DMS79 (cell line): ENCODE measurements around the gene MPZL2.

ENCODE experiments used
- DNase-seq: peaks from one replicate; lab custom pipeline; 2025; lab: John Stamatoyannopoulos, UW

MPZL2 gene

GRCh38 chr11:118240999-118241763 is 22.9 kb downstream of the MPZL2 start:
- no peak for DNase-seq

- DNase-seq = no peak
Observed at GRCh38 chr11:118239509-118240205, 24.4 kb downstream of the MPZL2 start.

DNA sequence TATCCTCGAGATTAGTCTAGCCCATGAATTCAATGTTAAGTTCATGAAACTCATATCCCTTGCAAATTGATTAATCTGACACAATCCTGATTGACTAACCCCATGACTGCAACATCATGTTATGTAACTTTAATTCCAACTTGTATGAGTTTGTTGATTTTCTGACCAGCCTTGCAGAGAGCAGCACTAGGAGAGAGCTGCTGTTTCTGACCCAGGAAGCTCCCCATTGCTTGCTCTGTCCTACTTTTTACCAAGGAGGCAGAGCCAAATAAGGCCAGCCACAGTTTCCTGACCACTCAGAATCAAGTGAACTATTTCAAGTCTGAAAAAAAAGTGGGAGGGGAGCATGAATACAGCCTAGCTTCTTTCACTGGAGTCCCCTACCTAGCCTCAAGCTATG is 25.2 kb downstream of the MPZL2 start:
- no peak for DNase-seq

DNA sequence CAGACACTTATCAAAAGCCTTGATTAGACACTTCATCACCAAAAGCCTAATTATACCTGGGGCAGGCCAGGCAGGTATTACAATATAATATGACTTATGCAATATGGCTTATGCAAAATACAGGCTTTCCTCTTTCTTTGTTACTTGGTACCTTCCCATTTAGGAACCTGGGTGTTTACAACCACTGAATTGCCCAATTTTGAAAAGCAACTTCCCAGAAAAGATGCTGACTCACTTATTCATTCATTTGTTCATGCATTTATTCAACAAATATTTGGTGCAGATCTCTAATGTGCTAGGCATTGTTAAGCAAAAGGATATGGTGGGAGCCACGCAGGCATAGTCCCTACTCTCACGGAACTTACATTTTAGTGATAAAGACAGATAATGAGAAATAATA is 25.7 kb downstream of the MPZL2 start:
- no peak for DNase-seq

GRCh38 chr11:118236170-118236569 is 27.9 kb downstream of the MPZL2 start:
- no peak for DNase-seq

DNA sequence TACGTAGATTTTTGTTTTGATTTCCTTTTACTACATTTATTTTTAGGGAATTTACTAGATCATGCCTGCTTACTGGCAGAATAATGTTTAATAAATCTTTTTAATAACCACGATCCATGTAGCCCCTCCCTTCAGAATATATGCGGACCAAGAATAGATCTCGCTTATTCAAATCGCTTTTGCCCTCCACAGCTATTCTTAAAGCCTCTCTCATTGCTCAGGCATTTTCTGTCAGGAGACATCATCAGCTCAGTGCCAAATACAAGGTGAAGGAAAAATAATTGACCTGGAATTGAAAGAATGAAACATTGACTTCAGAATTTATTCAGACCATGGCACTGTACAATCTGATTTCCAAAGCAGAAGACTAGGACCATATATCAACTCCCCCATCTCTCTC is 29.3 kb downstream of the MPZL2 start:
- DNase-seq = no peak

DNA sequence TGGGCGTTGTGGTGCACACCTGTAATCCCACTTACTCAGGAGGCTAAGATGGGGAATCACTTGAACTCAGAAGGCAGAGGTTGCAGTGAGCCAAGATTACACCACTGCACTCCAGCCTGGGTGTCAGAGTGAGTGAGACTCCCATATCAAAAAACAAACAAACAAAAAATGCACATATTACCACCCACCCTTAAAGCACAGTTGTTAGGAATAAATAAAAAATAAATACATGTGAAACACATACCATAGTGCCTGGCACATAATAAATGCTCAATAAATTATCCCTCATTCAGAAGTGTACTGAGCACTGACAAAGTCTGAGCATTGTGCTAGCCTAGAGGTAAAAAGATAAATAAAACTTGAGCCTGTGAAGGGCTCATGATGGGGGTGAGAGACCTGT is 30.2 kb downstream of the MPZL2 start:
- DNase-seq = no peak

GRCh38 chr11:118233377-118233776 is 30.7 kb downstream of the MPZL2 start:
- no peak for DNase-seq

DNA sequence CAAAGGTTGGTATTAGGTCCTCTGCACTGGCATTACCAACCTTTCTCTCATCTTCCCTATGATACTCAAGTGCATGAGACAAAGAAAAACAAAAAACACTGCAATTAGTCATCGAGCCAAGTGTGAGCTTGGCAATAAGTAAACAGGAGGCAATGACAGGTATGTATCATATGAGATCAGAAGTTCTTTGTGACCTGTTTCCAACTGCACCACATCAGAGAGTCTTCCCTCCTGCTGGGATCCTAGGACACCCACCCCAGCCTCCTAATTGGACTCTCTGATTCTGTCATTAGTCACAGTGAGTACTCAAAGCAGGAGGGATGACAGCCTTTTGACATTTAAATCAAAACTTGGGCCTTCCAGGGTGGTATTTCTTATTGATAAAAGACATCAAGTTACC is 31.4 kb downstream of the MPZL2 start:
- DNase-seq = no peak

DNA sequence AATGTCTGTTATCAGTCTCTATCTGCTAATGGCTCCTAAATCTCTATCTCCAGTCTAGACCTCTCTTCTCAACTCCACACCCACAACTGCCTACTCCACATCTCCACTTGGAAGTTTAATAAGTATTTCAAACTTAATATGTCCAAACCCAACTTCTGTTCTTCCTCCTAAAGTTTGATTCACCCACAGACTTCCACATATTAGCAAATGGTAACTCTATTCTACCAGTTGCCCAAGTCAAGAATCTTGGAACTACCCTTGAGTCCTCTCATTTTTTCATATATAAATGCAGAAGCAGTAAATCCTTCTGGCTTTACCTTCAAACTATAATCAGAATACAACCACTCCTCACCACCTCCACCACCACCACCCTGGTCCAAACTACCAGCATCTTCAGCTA is 32.6 kb downstream of the MPZL2 start:
- no peak for DNase-seq

GRCh38 chr11:118230088-118230487 is 34.0 kb downstream of the MPZL2 start:
- no peak for DNase-seq

DNA sequence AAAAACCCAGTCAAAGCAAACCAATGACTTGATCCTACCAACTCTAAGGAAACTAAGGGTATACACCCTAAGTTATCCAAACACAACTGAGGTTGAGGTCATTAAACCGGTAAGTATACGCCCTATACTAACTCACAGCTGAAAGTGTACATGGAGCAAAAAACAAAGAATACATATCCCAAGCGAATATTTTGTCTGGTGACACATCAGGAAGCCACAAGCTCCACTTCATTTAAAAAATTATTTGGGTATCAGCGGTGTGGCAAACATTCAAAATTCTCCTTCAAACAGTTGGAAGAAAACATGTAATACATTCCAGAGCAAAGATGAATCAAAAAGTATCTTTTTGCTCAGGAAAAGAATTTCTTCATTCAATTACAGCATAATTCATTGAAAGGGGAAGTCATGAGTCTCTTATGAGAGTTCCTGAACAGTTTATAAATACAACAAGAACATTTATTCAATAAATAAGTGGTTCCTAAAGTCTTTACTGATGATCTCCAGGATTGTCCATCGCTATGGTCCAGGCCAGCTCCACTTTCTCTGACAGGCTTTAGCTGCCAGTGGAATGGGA is 34.7 kb downstream of the MPZL2 start:
- no peak for DNase-seq

- DNase-seq = no peak
Observed at GRCh38 chr11:118227865-118228785, 36.0 kb downstream of the MPZL2 start.

DNA sequence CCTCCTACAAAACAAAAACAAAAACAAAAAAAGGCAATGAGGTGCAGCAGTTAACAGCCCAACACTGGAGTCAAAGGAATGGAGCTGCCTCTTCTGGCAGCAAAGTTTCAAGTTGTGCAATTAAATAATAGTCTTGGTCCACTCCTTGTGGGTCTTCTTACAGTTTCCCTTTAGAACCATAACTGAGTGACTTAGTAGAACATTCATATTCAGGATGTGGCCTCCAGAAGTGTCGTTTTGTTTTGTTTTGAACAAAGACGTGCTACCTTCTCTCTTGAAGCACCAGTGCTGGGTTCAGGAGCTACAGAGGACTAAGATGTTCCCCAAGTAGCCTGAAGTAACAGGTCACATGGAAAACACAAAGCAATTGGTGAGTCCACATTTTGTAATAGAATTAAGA is 37.3 kb downstream of the MPZL2 start:
- DNase-seq = no peak

- DNase-seq = no peak
Observed at GRCh38 chr11:118226296-118226695, 37.8 kb downstream of the MPZL2 start.

DNA sequence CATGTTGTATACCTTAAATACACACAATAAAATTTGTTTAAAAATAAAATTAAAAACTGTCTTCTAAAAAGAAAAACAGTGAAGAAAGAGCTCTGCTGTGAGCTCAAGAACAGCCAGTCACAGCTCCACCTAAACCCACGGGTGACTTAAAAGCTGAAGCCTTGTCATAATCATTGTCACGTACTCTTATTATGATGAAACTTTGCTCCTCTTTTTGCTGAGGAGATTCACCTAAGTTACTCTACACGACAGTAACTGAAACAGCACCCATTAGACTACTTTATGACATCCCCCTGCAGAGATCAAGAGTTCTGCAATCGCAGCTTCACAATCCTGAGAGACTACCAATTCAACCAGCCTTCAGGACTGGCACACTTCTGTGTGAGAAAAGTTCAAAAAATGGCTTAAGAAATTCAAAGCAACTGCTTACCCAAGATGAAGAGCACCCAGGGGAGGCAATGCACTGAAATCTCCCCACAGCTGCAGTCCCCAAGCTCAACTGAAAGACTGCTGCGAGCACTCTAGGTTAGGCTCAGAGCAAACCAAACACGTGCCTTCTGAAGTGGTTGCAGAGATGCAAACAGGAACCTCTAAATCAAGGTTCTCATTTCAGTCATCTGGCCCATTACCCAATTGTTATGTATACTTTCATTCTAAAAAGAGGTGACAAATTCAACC is 39.4 kb downstream of the MPZL2 start, which contains the start of gene JAML:
TSS of gene JAML (minus strand) at position 501 of the 678 bp plus-strand sequence. CDS start 10,145 bp downstream, outside the sequence.
- DNase-seq = no peak

GRCh38 chr11:118223992-118224391 is 40.1 kb downstream of the MPZL2 start:
- DNase-seq = no peak

GRCh38 chr11:118223570-118223969 is 40.5 kb downstream of the MPZL2 start:
- no peak for DNase-seq

- DNase-seq = no peak
Observed at GRCh38 chr11:118222437-118222836, 41.7 kb downstream of the MPZL2 start.

- no peak for DNase-seq
Observed at GRCh38 chr11:118221419-118221818, 42.7 kb downstream of the MPZL2 start.

DNA sequence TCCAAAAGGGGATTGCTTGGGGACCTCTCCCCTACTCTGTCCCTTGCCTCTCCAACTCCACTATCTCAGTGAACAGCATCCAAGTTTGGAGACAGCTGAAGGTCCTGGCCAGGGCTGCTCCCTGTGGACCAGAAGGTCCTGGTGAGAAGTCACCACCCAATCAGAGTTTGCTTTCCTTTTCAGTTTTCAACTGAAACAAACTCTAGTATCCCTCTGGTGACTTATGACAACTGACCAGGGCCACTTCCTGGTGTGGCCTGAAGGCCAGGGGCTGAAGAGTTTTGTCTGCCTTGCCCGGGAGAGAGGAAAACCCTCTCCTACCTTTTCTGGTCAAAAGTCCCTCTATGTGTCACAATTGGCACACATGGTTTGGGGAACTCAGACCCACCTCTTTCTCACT is 44.4 kb downstream of the MPZL2 start:
- no peak for DNase-seq

DNA sequence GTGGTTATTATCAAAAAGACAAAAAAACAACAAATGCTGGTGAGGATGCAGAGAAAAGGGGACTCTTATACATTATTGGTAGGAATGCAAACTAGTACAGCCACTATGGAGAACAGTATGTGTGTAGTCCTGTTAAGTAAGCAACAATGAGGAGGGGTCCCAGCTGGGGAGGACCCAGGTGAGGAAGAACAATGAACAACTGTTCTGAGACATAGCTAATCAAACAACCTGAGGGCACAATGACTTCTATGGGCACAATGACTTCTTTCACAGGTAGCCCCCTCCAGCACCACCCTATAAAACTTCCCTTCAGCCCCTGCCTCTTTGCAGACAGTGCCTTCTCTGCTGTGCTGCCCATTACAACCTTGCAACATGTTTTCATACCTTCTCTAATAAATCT is 44.9 kb downstream of the MPZL2 start:
- no peak for DNase-seq
